ENCODE results near the gene M1AP. TPM values are rescaled to one million over a fixed set of nuclear protein-coding genes. Genes with fewer than 3 reads are reported as not detected.

Gene M1AP
- total and polyA plus RNA-seq, 2 of the 4 experiments (the other 2 are of a cell fraction) = 0.03 TPM; not detected in 1

- intact Hi-C loops (cut with micrococcal nuclease) = no loop called here
- TF ChIP-seq USF2 (IDR thresholded peaks at IDR 0.05; ENCODE audit: low read depth, low read length) (no peak), NFE2L2 (IDR thresholded peaks at IDR 0.05; ENCODE audit: low read depth, low read length) (no peak), MXI1 (IDR thresholded peaks at IDR 0.05; ENCODE audit: borderline replicate concordance, low read depth, low read length) (no peak), CEBPB (IDR thresholded peaks at IDR 0.05; ENCODE audit: low read depth, low read length) (no peak), CHD1 (IDR thresholded peaks at IDR 0.05; ENCODE audit: low read depth, low read length) (no peak), CTCF (conservative IDR thresholded peaks at IDR 0.05; ENCODE audit: low read depth, low read length) (no peak), MAFK (IDR thresholded peaks at IDR 0.05; ENCODE audit: low read depth, low read length) (no peak), BHLHE40 (IDR thresholded peaks at IDR 0.05; ENCODE audit: low read depth, low read length) (no peak), MAZ (IDR thresholded peaks at IDR 0.05; ENCODE audit: borderline replicate concordance, low read depth, low read length) (no peak), RCOR1 (IDR thresholded peaks at IDR 0.05; ENCODE audit: insufficient replicate concordance, low read length) (no peak), ELK1 (IDR thresholded peaks at IDR 0.05; ENCODE audit: borderline replicate concordance, low read depth, low read length) (no peak), RAD21 (IDR thresholded peaks at IDR 0.05; ENCODE audit: low read length) (no peak), FOS (IDR thresholded peaks at IDR 0.05; ENCODE audit: low read depth, low read length) (no peak), RFX5 (IDR thresholded peaks at IDR 0.05; ENCODE audit: low read depth, low read length) (no peak), SMC3 (IDR thresholded peaks at IDR 0.05; ENCODE audit: low read depth, low read length) (no peak), POLR2A (IDR thresholded peaks at IDR 0.05; ENCODE audit: low read depth, low read length) (no peak)
- H3K9ac ChIP-seq (ENCODE audit: low read depth, low read length) = no peak overlapping the region
- no peak overlapping the region for H4K8ac ChIP-seq (ENCODE audit: low read depth in 2 of 2, low read length in 2 of 2)
- H3K56ac ChIP-seq (ENCODE audit: extremely low read depth, insufficient read depth, low read length) = no peak overlapping the region
- peaks cover 8% of the 10 kb centered on the region for H3K27me3 ChIP-seq (ENCODE audit: control insufficient read depth, insufficient read depth, low read length)
- no peaks in the 10 kb centered on the region for H3K79me1 ChIP-seq (ENCODE audit: low read depth in 1 of 2, low read length in 2 of 2)
- H3K4me3 ChIP-seq (ENCODE audit: insufficient read depth, low read depth, low read length) = no peak overlapping the region
- H2BK5ac ChIP-seq (ENCODE audit: low read depth, low read length, poor library complexity, severe bottlenecking) = no peak overlapping the region
- no peaks in the 10 kb centered on the region for H3K4me1 ChIP-seq (ENCODE audit: control insufficient read depth, insufficient read depth, low read length)
- H3K14ac ChIP-seq (replicated peaks; ENCODE audit: low read depth, low read length) = no peak overlapping the region
- H2AK9ac ChIP-seq (replicated peaks; ENCODE audit: low read depth, low read length, poor library complexity) = no peak overlapping the region
- in situ Hi-C loops (cut with MboI; ENCODE audit: low sequenced_read_pairs) = no loop called here
- no peak overlapping the region for H3K4ac ChIP-seq (ENCODE audit: low read depth, low read length)
- no peak overlapping the region for H2BK20ac ChIP-seq (ENCODE audit: low read depth, low read length)
- H3K9me3 ChIP-seq (ENCODE audit: control insufficient read depth, insufficient read depth, low read length) = no peaks in the 10 kb centered on the region
- H2AFZ ChIP-seq (replicated peaks; ENCODE audit: low read length, poor library complexity) = peak overlapping the region; percentile 17
- no peak overlapping the region for H4K5ac ChIP-seq (ENCODE audit: low read depth, low read length)
- ATAC-seq (ENCODE audit: low read depth) (peak; percentile 14; the same call in 1 of the 2 replicates), DNase-seq (peak; percentile 23)
- H3K36me3 ChIP-seq (ENCODE audit: control insufficient read depth, insufficient read depth, low read length) = no peaks in the 10 kb centered on the region
- no peak overlapping the region for H2AK5ac ChIP-seq (ENCODE audit: low read depth, low read length)
- H3K9me1 ChIP-seq (ENCODE audit: insufficient read depth, low read length) = no peaks in the 10 kb centered on the region
- POLR2A ChIA-PET (ENCODE audit: unreplicated experiment) = no interaction called here
- no CpG with 5 or more reads among the region's 3 CpGs for WGBS, 2 experiments (ENCODE audit: extremely low coverage in 2 of 2, insufficient read length in 1 of 2)
- no TSS peak for BruUV-seq (replicated peaks)
- no peak overlapping the region for H2BK120ac ChIP-seq (ENCODE audit: low read depth, low read length)
- no peak overlapping the region for H3K18ac ChIP-seq (ENCODE audit: low read depth, low read length)
- no peak overlapping the region for H3K27ac ChIP-seq (ENCODE audit: insufficient read depth, low read length)
- dilution Hi-C loops (cut with HindIII; ENCODE audit: low sequenced_read_pairs, unreplicated experiment) = no loop called here
- H3K23ac ChIP-seq (ENCODE audit: low read depth, low read length) = no peak overlapping the region
- no peaks in the 10 kb centered on the region for H4K20me1 ChIP-seq (ENCODE audit: insufficient read depth, low read length)
- no peak overlapping the region for H4K91ac ChIP-seq (ENCODE audit: insufficient read depth, low read depth, low read length)
- H3K4me2 ChIP-seq (ENCODE audit: low read depth, low read length) = no peak overlapping the region
- H2BK15ac ChIP-seq (ENCODE audit: low read depth, low read length) = no peak overlapping the region
- CTCF ChIA-PET = interaction anchor here (0.6 to 1.4 kb wide), 4 partner anchors 12 to 182 kb away, joined by 3 to 4 read pairs (median 3); no protein-coding TSS in a partner anchor
These were observed 15.8 kb downstream of the M1AP start for GRCh38 chr2:74632209-74632938.
